Activated T-helper 1 cell treated with anti-CD3 and anti-CD28 coated beads, Interleukin-2, amount 50 U/mL, for 16 hours (primary cell): ENCODE results near the gene MRPL44.
A peak's percentile ranks its signal among the peaks of the same experiment; 100 is the strongest.

Experiments
- DNase-seq, 2 donors: peaks; one replicate each; pipeline ENCODE4 v3.0.0-alpha.2; 2020; ENCODE audit warnings: low read depth in 1 of 2, low spot score in 1 of 2

Gene MRPL44

DNA sequence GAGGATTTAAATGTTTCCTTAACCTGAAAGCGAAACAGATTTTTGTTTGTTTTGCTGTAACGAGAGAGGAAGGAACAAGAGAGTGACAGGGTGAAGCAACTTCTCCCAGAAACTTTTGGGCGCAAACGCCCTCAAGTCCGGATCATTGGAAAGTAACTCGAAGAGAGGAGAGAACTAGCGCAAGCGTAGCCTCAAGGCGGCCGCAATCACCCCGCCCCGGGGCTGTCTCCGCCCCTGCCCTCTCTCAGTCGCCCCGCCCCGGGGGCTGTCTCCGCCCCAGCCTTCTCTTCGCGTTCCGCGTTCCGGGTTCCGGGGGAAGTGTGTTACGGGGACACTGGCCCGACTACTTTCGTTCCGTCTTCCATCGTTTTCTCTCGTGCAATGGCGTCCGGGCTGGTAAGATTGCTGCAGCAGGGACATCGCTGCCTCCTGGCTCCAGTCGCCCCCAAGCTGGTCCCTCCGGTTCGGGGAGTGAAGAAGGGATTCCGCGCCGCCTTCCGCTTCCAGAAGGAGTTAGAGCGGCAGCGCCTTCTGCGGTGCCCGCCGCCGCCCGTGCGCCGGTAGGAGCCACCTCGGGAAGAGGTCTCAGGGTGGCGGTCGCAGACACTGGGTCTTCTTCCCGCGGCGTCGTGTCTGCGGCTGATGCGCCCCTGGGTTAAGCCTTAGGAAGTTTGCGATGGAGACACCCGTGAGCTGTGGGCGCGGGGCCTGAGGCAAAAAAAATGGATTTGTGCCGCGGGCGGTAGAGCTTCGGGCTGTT is at the start of gene MRPL44:
Gene MRPL44 (plus strand): TSS at position 372 of the 760 bp plus-strand sequence. CDS start 10 bp downstream, at position 382.
- peak; percentile 96 to 97 for DNase-seq

GRCh38 chr2:223908304-223908998 is 48.8 kb upstream of the MRPL44 start:
- no peak for DNase-seq

GRCh38 chr2:223909001-223909741 is 48.1 kb upstream of the MRPL44 start:
- DNase-seq: no peak

- DNase-seq: no peak
Observed at GRCh38 chr2:223914324-223914723, 42.9 kb upstream of the MRPL44 start.

- no peak for DNase-seq
Observed at GRCh38 chr2:223915071-223915470, 42.2 kb upstream of the MRPL44 start.

- DNase-seq: no peak
Observed at GRCh38 chr2:223916181-223916920, 40.9 kb upstream of the MRPL44 start.

DNA sequence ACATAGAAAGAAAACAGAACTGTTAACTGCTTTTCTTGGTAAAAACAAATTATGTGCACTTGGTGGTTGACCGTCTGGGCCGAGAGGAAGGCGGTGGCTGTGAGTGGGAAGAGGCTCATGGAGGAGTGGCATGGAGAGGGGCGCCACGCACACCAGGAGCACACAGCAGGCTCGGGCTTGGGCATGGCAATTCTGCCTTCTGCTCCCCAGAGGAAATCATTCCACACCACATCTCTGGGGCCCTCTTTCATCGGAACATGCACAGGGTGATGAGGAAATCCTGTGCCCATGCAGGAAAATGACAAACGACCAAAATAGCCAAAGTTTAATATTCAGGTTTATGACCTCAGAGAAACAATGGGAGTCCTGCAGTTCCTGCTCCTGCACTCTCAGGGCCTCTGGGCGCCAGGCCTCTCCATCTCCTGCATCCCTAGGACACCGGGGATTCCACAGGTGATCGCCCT is 38.6 kb upstream of the MRPL44 start:
- no peak for DNase-seq

- DNase-seq: no peak
Observed at GRCh38 chr2:223920109-223920508, 37.2 kb upstream of the MRPL44 start.

DNA sequence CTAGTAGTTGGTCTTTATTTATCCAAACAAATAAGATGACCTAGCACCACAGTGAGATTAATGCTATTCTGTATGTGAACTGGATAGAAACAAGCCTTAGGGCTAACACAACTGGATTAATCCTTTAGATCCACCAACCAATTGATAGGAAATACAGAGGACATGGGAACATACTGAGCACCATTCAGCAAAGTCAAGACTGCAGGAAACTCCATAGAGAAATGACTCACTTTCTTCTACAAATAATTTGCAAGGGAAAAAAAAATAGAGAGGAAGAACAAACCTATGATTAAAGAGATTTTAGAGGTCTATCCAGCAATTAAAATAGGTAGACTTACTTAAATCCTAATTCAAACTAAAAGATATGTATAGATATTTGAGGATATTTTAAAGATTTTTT is 36.1 kb upstream of the MRPL44 start:
- DNase-seq: no peak

DNA sequence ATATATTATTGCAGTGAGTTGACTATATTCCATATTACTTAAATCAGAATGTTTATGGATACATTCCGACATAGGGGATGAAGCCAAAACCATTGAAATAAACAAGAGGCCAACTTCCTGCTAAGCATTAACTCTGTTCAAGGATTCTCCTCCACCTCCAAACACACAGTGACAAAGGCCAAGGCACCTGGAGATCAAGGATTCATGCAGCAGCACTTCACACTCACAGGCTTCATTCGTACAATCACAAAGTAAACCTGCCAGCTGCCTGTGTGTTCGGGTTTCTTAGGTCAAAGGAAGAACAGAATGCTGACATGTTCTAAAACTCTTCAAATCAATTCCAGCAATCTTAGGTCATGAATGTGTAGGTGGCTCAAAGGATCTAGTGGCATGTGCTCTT is 35.0 kb upstream of the MRPL44 start:
- no peak for DNase-seq

GRCh38 chr2:223923976-223924375 is 33.3 kb upstream of the MRPL44 start:
- no peak for DNase-seq

GRCh38 chr2:223925106-223925505 is 32.2 kb upstream of the MRPL44 start:
- no peak for DNase-seq

GRCh38 chr2:223928113-223929006 is 28.9 kb upstream of the MRPL44 start:
- DNase-seq: no peak

DNA sequence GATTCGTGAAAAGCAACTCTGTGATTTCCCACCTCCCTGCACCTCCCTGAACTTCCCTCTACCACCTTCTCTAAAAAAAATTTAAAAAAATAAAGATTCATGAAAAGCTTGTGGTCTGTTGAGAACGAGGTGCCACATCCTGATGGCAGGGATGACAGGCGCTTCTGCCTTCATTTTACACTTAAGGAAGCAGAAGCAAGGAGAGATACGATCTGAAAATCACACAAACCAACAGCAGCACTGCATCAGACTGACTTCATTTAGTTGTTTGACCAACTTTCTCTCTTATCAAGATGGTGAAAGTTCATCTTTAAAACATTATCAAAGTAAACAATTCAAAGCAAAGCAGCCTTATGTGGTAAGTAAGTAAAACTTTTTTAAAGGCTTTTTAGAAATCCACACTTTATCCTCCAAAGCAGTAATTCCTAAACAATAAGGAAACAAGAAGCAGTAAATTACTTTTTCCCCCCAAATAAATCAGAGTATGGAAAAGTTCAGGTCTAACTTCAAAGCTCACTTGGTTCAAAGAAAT is 27.6 kb upstream of the MRPL44 start:
- no peak for DNase-seq

DNA sequence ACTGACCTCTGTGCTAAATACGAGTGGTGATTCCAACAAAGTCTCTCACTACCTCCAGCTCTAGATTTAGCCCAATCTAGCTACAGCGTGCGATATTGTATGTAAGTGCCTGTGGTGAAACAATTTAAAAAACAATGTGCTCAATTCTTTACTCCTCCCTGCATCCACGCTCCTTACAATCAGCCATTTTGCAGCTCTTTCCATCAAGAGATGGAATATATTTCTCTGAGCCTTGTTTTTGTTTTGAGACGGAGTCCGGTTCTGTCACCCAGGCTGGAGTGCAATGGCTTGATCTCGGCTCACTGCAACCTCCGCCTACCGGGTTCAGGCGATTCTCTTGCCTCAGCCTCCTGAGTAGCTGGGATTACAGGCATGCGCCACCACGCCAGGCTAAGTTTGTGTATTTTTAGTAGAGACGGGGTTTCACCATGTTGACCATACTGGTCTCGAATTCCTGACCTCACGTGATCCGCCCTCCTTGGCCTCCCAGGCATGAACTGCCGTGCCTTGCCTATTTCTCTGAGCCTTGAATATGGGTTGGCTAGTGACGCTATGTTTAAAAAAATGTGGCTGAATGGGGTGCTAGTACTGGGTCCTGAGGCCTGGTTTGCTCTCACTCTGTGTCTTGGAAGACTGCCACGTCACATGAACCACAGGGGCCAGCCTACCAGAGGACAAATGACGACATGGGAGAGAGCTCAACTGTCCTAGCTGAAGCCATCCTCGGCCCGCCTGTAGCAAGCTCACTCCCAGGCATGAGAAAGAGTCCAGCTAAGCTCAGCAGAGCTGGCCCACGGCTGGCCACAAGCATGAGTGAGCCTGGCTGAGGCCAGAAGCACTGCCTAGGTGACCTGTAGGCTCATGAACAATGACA is 26.9 kb upstream of the MRPL44 start:
- DNase-seq: no peak

DNA sequence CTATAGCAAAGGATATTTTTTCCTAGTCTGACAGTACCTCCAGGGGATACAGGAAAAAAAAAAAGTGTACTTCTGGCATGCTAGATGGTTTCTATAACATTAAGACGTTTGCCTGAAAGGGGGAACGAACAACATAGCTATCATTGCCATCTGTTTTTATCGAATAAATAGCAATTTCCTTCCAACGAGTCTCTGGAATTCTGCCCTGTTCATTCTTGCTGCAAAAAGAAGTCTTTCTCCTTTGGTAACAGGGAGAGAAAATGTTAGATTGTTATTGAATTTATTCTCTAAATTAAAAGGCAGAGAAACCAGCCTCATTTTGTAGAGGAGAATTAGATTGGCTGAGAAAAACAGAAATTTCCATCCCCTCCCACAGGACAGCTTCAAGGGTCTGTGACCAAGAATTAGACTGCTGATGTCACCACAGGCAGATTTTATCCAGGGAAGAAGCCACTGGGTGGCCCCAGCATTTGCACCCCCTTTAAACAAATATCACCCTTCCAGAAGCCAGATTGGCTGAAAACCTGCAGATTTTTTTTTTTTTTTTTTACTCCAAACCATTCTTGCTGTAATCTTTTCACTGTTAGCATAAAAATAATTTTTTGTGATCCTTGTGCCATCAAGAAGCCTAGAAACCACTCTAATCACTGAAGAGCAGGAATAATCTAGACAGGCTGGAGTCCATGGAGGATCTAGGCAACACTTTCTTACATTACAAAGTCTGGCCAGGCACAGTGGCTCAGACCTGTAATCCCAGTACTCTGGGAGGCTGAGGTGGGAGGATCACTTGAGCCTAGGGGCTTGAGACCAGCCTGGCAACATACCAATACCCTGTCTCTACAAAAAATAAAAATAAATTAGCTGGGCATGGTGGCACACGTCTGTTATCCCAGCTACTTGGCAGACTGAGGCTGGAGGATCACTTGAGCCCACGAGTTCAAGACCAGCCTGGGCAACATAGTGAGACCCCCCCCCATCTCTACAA is 24.2 kb upstream of the MRPL44 start:
- DNase-seq: no peak

GRCh38 chr2:223934870-223935269 is 22.4 kb upstream of the MRPL44 start:
- no peak for DNase-seq
